Erythroblast (primary cell): ENCODE measurements around the gene SFMBT2.

Source experiments
- GATA1 ChIP-seq: IDR thresholded peaks from 2 replicates; pipeline ENCODE4 v1.6.1; 2011; ENCODE audit warnings: low read depth, mild to moderate bottlenecking, control low read depth, low read length, moderate library complexity
- POLR2A ChIP-seq: IDR thresholded peaks from 2 replicates; pipeline ENCODE4 v1.6.1; 2011; ENCODE audit warnings: mild to moderate bottlenecking, low read length

GRCh38 chr10:7293378-7293920 is 117.4 kb downstream of the SFMBT2 start:
- TF ChIP-seq POLR2A (no peak), GATA1 (no peak)
